Neural cell (in vitro differentiated cells): ENCODE data around the gene FXR1.

Source experiments
- RAD21 ChIP-seq: fragments of 450-650 bp; conservative IDR thresholded peaks from 2 replicates; pipeline ENCODE4 v1.6.1; 2014; ENCODE audit warnings: antibody characterized with exemption, mild to moderate bottlenecking, moderate library complexity
- TAF1 ChIP-seq: IDR thresholded peaks from 2 replicates; pipeline ENCODE4 v1.6.1; 2012; ENCODE audit warnings: low read depth
- TF ChIP-seq, protein P1 (sequence below): fragments of 450-650 bp; IDR thresholded peaks from 2 replicates; pipeline ENCODE4 v1.5.1; 2014; ENCODE audit warnings: antibody characterized with exemption, mild to moderate bottlenecking, moderate library complexity; ENCODE audit not compliant: poor library complexity, severe bottlenecking

DNA sequence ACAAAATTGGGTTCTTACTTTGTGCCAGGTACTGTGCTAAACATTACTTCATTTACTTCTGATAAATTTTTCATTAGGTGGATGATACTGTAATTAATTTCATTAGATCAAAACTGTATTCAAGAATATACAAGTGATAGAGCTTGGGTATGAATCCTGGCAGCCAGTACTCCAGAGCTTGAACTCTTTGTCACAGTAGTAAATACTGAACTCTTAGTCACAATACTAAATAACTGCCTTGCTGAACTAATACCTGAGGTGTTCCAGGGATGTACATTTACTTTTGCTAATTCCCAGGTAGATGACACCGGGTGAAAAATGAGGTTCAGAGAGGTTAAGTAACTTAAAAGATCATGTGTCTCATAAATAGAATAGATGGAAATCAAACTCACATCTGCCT is 20.3 kb downstream of the FXR1 start:
- TF ChIP-seq, protein P1, sequence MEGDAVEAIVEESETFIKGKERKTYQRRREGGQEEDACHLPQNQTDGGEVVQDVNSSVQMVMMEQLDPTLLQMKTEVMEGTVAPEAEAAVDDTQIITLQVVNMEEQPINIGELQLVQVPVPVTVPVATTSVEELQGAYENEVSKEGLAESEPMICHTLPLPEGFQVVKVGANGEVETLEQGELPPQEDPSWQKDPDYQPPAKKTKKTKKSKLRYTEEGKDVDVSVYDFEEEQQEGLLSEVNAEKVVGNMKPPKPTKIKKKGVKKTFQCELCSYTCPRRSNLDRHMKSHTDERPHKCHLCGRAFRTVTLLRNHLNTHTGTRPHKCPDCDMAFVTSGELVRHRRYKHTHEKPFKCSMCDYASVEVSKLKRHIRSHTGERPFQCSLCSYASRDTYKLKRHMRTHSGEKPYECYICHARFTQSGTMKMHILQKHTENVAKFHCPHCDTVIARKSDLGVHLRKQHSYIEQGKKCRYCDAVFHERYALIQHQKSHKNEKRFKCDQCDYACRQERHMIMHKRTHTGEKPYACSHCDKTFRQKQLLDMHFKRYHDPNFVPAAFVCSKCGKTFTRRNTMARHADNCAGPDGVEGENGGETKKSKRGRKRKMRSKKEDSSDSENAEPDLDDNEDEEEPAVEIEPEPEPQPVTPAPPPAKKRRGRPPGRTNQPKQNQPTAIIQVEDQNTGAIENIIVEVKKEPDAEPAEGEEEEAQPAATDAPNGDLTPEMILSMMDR: no peak
- TF ChIP-seq TAF1 (no peak), RAD21 (no peak)
